ENCODE measurements around the gene MTFR1L.

MTFR1L gene

DNA sequence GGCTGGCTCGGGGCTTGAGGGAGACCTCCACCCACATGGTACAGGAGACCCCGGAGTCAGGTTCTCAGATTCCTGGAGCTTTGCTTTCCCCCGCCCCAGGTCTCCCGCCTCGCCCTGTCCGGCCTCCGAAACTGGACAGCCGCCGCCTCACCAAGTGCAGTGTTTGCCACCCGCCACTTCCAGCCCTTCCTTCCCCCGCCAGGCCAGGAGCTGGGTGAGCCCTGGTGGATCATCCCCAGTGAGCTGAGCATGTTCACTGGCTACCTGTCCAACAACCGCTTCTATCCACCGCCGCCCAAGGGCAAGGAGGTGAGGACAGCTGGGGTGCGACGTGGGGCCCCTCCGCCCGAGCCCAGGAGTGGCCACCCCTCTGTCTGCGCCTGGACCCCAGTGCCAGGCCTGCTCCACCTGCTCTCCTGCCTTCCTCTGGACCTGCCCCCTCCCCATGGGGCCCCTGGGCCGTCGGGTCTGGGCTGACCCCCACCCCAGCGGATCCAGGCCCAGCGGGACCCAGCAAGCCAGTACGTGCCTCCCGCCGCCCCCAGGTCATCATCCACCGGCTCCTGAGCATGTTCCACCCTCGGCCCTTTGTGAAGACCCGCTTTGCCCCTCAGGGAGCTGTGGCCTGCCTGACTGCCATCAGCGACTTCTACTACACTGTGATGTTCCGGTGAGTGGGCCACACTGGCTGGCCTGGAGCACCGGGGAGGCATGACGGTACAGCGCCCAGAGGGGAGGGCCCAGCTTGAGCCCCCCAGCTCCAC lies 11.1 kb upstream of the MTFR1L start:
- no peak for DNase-seq

DNA sequence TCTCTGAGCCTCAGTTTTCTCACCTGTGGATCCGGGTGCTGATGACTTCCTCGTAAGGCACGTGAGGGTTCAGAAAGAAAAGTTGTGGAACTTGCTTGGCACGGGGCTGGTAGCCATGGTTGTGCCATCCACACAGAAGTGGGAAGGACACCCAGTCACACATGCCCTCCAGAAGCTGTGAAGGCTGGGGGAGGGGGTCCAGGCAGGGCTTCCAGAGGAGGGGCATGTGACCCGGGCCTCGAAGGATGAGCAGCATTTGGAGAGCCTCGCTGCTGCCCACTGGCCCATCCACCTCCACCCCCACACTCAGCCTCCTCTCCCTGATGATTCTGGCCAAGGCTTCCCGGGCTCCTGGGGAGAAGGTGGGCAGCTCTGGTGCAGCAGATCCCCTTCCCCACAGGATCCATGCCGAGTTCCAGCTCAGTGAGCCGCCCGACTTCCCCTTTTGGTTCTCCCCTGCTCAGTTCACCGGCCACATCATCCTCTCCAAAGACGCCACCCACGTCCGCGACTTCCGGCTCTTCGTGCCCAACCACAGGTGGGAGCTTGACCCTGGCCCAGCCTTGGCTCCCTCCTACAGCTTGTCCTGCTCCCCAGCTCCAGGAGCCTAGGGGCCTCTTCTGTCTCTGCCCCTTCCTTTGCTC lies 10.3 kb upstream of the MTFR1L start:
- DNase-seq = no peak

GRCh38 chr1:25809929-25810328 lies 9.8 kb upstream of the MTFR1L start:
- DNase-seq = no peak

- DNase-seq = peak; percentile 80
These were observed 9.1 kb upstream of the MTFR1L start for GRCh38 chr1:25810341-25811299.

- DNase-seq = no peak
These were observed 8.2 kb upstream of the MTFR1L start for GRCh38 chr1:25811384-25812082.

DNA sequence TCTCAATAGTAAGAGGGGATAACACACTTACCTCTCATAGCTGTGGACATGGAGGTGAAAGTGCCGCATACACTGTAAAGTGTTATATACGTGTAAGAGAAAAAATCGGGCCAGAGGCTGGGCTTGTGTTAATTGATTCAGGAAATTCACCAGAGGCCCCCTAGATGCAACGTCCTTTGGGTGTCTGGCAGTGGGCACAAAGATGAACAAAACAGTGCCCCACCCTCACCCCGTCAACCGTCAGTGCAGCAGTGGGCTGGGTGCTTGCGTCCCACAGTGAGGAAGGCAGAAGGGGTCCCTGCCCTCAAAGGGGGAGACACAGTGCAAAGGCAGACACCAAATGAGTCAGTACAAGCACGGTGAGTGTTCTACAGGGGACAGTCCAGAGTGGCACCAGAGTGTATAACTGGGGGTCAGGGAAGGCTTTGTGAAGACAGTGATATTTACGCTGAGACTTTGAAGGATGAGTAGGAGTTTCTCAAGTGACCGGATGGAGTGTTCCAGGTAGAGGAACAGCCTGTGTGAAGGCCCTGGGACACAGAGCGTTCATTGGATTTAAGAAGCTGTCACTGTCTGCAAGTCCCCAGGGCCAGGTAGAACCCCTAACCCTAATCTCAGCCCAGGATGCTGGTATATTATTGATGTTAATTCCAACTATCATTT lies 6.6 kb upstream of the MTFR1L start:
- no peak for DNase-seq

DNA sequence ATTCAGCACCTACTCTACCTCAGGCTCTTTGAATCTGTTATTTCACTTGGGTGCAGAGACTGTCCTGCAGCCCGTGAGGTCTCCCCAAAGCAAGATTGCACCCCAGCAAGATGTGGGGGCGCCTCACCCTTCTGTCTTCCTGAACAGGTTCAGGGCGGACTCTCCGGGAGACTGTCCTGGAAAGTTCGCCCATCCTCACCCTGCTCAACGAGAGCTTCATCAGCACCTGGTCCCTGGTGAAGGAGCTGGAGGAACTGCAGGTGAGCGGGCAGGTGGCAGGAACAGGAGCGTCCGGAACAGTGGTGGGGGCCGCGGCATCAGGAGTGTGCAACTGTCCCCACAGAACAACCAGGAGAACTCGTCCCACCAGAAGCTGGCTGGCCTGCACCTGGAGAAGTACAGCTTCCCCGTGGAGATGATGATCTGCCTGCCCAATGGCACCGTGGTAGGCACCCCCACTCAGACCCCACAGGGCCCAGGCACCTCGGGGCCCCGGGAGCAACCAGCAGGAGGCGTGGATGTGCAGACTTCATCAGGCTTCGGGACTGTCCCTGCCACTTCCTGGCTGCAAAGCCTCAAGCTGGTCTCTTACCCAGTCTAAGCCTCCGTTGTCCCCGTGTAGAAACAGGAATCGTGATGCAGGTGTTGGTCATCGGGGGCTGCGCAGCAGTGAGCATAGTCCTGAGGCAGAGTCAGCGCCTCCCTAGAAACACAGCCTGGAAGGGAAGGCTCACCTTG lies 5.9 kb upstream of the MTFR1L start:
- DNase-seq = no peak

- no peak for DNase-seq
These were observed 5.1 kb upstream of the MTFR1L start for GRCh38 chr1:25814549-25815087.

GRCh38 chr1:25815208-25816111 lies 4.3 kb upstream of the MTFR1L start:
- DNase-seq = no peak

DNA sequence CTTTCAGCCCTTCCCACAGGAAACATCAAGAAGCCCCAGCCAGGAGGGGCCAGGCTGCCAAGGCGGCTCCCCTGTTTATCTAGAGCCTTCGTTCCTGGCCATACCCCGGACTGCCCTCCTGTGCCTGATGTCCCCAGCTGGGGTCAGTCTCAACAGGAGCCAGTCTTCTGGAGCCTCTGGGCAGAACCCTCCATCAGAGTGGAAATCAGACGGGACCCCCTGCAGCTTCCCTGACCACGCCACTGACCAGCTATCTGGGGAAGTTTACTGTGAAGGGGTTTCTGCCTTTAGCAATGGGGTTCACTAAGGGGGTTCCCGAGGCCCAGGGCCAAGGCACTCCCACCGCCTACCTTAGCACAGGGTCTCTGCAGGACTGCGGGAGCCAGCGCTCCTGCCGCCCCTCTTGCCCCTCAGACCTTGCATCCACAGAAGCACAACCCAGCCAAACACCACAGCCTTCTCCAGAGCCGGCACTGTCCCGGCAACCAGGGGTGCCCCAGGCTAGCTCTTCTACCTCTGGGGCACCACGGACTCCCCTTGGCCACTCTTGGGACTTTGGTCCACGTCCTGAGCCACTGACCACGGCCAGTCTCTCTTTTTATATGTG lies 3.5 kb upstream of the MTFR1L start:
- DNase-seq = no peak

GRCh38 chr1:25817840-25818501 lies 1.8 kb upstream of the MTFR1L start:
- no peak for DNase-seq

- DNase-seq = no peak
These were observed 1.2 kb upstream of the MTFR1L start for GRCh38 chr1:25818569-25818968.

- peak; percentile 51 for DNase-seq
These were observed 725 bp downstream of the MTFR1L start for GRCh38 chr1:25820247-25821111.

GRCh38 chr1:25821112-25821476 lies 1.3 kb downstream of the MTFR1L start:
- no peak for DNase-seq

GRCh38 chr1:25821630-25822091 lies 1.9 kb downstream of the MTFR1L start:
- no peak for DNase-seq

DNA sequence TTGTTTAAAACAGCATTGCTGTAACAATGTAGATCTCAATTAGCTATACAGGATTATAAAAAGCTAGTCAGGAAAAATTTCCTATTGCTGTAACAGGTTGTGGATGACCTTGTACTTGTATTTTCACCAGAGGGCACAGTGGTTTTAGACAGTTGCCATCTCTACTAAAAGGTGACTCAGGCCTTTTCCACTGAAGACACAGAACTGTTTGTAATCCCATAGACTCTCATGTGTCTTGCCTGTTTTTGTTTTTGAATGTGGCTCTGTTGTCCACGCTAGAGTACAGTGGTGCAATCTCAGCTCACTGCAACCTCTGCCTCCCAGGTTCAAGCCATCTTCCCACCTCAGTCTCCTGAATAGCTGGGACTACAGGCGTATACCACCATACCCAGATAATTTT lies 5.9 kb downstream of the MTFR1L start:
- DNase-seq = no peak

DNA sequence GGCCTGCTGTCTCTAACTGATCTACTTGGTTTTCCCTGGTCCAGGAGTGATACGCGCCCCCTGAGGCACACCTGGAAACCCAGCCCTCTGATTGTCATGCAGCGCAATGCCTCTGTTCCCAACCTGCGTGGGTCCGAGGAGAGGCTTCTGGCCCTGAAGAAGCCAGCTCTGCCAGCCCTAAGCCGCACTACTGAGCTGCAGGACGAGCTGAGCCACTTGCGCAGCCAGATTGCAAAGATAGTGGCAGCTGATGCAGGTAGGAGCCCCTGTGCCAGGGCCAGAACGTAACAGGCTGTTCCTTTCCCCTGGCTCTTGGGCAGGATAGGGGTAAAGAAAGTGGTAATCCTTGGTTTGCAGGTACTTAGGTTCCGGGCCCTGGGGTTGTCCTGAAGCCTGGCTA lies 6.8 kb downstream of the MTFR1L start:
- no peak for DNase-seq

- no peak for DNase-seq
These were observed 8.7 kb downstream of the MTFR1L start for GRCh38 chr1:25828491-25828890.
